SIG-M5 (cell line): Measurements from ENCODE around the gene RET.

ENCODE experiments used
- DNase-seq: peaks from one replicate; lab custom pipeline; 2025; lab: John Stamatoyannopoulos, UW

RET gene

DNA sequence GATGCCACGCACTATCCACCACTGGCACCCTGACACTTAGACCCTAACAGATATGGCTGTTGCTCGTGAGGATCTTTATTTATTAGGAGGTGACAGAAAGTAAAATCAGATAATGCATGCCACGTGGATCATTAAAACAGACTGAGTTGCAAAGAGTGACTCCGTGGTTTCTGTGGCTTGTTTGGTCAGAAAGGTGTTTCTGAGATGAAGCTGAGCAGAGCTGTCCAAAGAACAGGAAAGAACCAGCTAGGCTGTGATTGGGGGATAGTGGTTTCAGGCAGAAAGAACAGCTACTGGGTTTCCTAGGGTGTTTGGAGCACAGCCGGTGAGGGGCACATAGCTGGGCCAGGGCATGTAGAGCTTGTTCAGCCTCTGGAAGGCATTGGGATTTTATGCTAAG, 95.8 kb downstream of the RET start:
- no peak for DNase-seq

DNA sequence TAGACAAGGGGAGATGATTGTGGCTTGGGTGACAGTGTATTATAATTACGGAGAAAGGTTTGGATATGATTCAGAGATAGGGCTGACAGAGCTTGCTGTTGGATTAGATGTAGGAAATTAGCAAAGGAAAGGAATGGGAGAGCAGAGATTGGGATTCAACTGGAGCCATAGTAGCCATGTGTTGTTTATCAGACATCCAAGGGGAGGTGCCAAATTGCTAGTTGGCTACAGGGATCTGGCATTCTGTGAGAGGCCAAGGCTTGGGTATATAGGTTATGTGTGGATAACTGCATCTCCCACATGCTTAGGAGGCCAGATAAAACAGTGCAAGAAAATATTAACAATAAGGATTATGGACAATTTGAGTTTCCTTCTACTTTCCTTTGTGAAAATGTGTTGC, 96.3 kb downstream of the RET start:
- no peak for DNase-seq

DNA sequence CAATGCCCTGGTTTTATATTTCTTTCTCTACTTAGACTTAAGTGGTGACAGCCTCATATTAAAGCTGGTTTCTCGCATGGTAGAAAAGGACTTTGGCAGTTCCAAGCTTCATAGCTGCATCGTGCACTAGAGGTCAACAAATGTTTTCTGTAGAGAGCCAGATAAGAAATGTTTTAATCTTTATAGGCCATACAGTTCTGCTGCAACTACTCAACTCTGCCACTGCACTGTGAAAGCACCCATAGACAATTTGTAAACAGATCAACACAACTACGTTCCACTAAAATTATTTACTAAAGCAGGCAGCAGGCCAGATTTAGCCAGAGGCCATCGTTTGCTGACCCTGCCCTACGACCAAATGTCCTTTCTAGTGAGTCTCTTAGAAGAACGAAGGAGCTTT, 98.1 kb downstream of the RET start:
- DNase-seq, result no peak

DNA sequence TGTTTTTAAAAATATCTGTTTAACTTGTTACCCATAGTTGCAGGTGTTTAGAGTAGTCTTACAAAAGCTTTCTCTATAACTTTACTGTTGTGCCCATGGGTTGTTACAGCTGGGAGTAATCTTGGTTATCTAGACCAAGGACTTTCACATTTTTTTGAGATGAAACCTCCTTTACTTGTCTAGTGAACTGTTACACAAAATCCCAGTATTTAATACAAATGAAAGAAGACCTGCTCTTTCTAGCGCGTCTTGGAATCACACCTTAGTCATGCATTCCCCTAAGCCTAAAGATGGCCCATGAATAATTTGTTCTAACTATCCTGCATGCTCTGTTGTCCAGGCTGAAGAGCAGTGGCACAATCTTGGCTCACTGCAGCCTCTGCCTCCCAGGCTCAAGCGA, 99.4 kb downstream of the RET start:
- no peak for DNase-seq

DNA sequence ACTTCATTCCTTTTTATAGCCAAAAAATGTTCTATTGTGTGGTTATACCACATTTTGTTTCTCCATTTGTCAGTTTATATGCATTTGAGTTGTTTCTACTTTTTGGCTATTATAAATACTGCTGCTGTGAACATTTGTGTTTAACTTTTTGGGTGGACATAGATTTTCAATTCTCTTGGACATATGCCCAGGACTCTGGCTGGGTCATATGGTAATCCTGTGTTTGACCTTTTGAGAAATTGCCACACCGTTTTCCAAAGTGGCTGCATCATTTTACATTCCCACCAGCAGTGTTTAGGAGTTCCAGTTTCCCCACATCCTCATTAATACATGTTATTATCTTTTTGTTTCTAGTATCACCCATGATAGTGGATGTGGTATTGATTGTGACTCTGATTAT, 100.7 kb downstream of the RET start:
- no peak for DNase-seq
